HCT116 (cell line): ENCODE results near the gene ZNF619. TPM values are rescaled to one million over a fixed set of nuclear protein-coding genes. Genes with fewer than 3 reads are reported as not detected.
A peak's percentile ranks its signal among the peaks of the same experiment; 100 is the strongest.

Experiments
- ATAC-seq: fragments of 200-7000 bp; cut with Tn5 transposase; 2 replicates; pipeline ENCODE4 v1.9.1; 2020; ENCODE audit warnings: mild to moderate bottlenecking, moderate library complexity
- BruUV-seq: library from RNA; stranded (reverse); fragments of 400-500 nt; replicated peaks from 2 replicates; lab custom pipeline; 2021; lab: Mats Ljungman, UMichigan
- CTCF ChIA-PET: fragments of 300-600 bp; sonication (Branson Sonifier 250); formaldehyde crosslinking; loops from one replicate; lab custom pipeline; 2021; ENCODE audit warnings: antibody characterized with exemption; lab: Charles Lee
- POLR2A ChIA-PET: fragments of 300-600, 350-600 bp; sonication (Branson Sonifier 250); formaldehyde crosslinking; loops from one replicate; lab custom pipeline; 2021; ENCODE audit warnings: antibody characterized with exemption; lab: Charles Lee
- RAD21 ChIA-PET, 2 experiments: fragments of 300-600 bp; sonication (Branson Sonifier 250); formaldehyde crosslinking; loops; one replicate each; lab custom pipeline; 2023; ENCODE audit warnings: low total read pairs in 2 of 2; ENCODE audit not compliant: uncharacterized antibody in 2 of 2, unreplicated experiment in 2 of 2, low non-redundant PET in 1 of 2; lab: Charles Lee
- DNase-seq: peaks from one replicate; pipeline ENCODE4 v3.0.0-alpha.2; 2010; ENCODE audit warnings: low read depth, low spot score
- H2AFZ ChIP-seq: fragments of 200-600 bp; shearing (Covaris generic), sonication (generic); 2 replicates; pipeline ENCODE4 v1.6.1; 2017; ENCODE audit warnings: low read depth, mixed run types, mixed read lengths, antibody characterized with exemption, low read length; ENCODE audit not compliant: poor library complexity, severe bottlenecking
- H3K27ac ChIP-seq: 2 replicates; pipeline ENCODE4 v1.5.1; 2012; ENCODE audit warnings: low read depth, low read length
- H3K27me3 ChIP-seq: fragments of 200-600 bp; sonication (generic); 2 replicates; pipeline ENCODE4 v1.6.1; 2016; ENCODE audit warnings: mixed run types, low read length, mixed read lengths; ENCODE audit not compliant: insufficient read depth
- H3K36me3 ChIP-seq, 2 experiments: fragments of 200-500 bp in 1 of 2; fragments of 200-600 bp in 1 of 2; sonication (Bioruptor generic) in 1 of 2; sonication (generic) in 1 of 2; 2 replicates each; pipeline versions ENCODE4 v1.5.1 to v1.6.1; 2014 to 2016; ENCODE audit warnings: low read length in 2 of 2, inconsistent platforms in 1 of 2, mixed read lengths in 1 of 2, mixed run types in 1 of 2; ENCODE audit not compliant: insufficient read depth in 2 of 2, control insufficient read depth in 1 of 2
- H3K4me1 ChIP-seq, 2 experiments: fragments of 200-600 bp in 1 of 2; sonication (generic) in 1 of 2; 2 replicates each; pipeline versions ENCODE4 v1.5.1 to v1.6.1; 2012 to 2017; ENCODE audit warnings: low read length in 2 of 2, inconsistent platforms in 1 of 2, mild to moderate bottlenecking in 1 of 2, mixed read lengths in 1 of 2, mixed run types in 1 of 2, moderate library complexity in 1 of 2; ENCODE audit not compliant: insufficient read depth in 2 of 2, control insufficient read depth in 1 of 2
- H3K4me2 ChIP-seq: fragments of 200-600 bp; sonication (generic); 2 replicates; pipeline ENCODE4 v1.6.1; 2017; ENCODE audit warnings: mixed run types, low read length, mixed read lengths
- H3K4me3 ChIP-seq, 2 experiments: fragments of 200-600 bp in 1 of 2; sonication (generic) in 1 of 2; replicated peaks in 1 of 2; 2 replicates each; pipeline ENCODE4 v1.5.1; 2011 to 2016; ENCODE audit warnings: low read length in 2 of 2, control low read depth in 1 of 2, low read depth in 1 of 2, mild to moderate bottlenecking in 1 of 2, mixed read lengths in 1 of 2, mixed run types in 1 of 2
- H3K79me2 ChIP-seq: fragments of 200-600 bp; sonication (generic); 2 replicates; pipeline ENCODE4 v1.6.1; 2017; ENCODE audit warnings: mild to moderate bottlenecking, mixed run types, low read length, moderate library complexity, mixed read lengths; ENCODE audit not compliant: insufficient read depth
- H3K9ac ChIP-seq: fragments of 200-600 bp; sonication (generic); 2 replicates; pipeline ENCODE4 v1.6.1; 2016; ENCODE audit warnings: low read length, mixed read lengths
- H3K9me2 ChIP-seq: fragments of 200-600 bp; sonication (generic), shearing (Covaris generic); 2 replicates; pipeline ENCODE4 v1.6.1; 2017; ENCODE audit warnings: mixed run types, mild to moderate bottlenecking, moderate library complexity; ENCODE audit not compliant: insufficient read depth
- H3K9me3 ChIP-seq, 2 experiments: fragments of 200-500 bp in 1 of 2; fragments of 200-600 bp in 1 of 2; sonication (Bioruptor generic) in 1 of 2; sonication (generic) in 1 of 2; 2 replicates each; pipeline ENCODE4 v1.6.1; 2014 to 2017; ENCODE audit warnings: low read length in 2 of 2, mixed read lengths in 2 of 2, inconsistent platforms in 1 of 2, low read depth in 1 of 2, mild to moderate bottlenecking in 1 of 2, mixed run types in 1 of 2, moderate library complexity in 1 of 2; ENCODE audit not compliant: control insufficient read depth in 1 of 2, insufficient read depth in 1 of 2
- H4K20me1 ChIP-seq: fragments of 200-600 bp; sonication (generic), shearing (Covaris generic); 2 replicates; pipeline ENCODE4 v1.6.1; 2017; ENCODE audit warnings: mixed run types, mild to moderate bottlenecking, moderate library complexity; ENCODE audit not compliant: insufficient read depth
- CBX3 ChIP-seq: IDR thresholded peaks from 2 replicates; pipeline ENCODE4 v1.6.1; 2012; ENCODE audit warnings: low read depth
- CEBPB ChIP-seq: IDR thresholded peaks from 2 replicates; pipeline ENCODE4 v1.6.1; 2012; ENCODE audit warnings: low read depth
- EGR1 ChIP-seq: IDR thresholded peaks from 2 replicates; pipeline ENCODE4 v1.6.1; 2012; ENCODE audit warnings: low read depth
- ELF1 ChIP-seq: IDR thresholded peaks from 2 replicates; pipeline ENCODE4 v1.6.1; 2012; ENCODE audit warnings: low read depth, borderline replicate concordance
- EZH2phosphoT487 ChIP-seq: fragments of 200-600 bp; IDR thresholded peaks from 2 replicates; pipeline ENCODE4 v1.6.1; 2018; ENCODE audit warnings: antibody characterized with exemption, borderline replicate concordance
- FOSL1 ChIP-seq: IDR thresholded peaks from 2 replicates; pipeline ENCODE4 v1.6.1; 2012; ENCODE audit warnings: low read depth
- JUND ChIP-seq: IDR thresholded peaks from 2 replicates; pipeline ENCODE4 v1.6.1; 2012
- RAD21 ChIP-seq: IDR thresholded peaks from 2 replicates; pipeline ENCODE4 v1.6.1; 2012; ENCODE audit warnings: low read depth, mild to moderate bottlenecking
- REST ChIP-seq: IDR thresholded peaks from 2 replicates; pipeline ENCODE4 v1.6.1; 2012; ENCODE audit warnings: low read depth
- SIN3A ChIP-seq: IDR thresholded peaks from 2 replicates; pipeline ENCODE4 v1.6.1; 2012; ENCODE audit warnings: low read depth
- SP1 ChIP-seq: IDR thresholded peaks from 2 replicates; pipeline ENCODE4 v1.6.1; 2012; ENCODE audit warnings: low read depth
- SRF ChIP-seq: IDR thresholded peaks from 2 replicates; pipeline ENCODE4 v1.6.1; 2012; ENCODE audit warnings: low read depth
- TCF7L2 ChIP-seq: IDR thresholded peaks from 2 replicates; pipeline ENCODE4 v1.7.0; 2011; ENCODE audit warnings: borderline replicate concordance, inconsistent platforms; ENCODE audit not compliant: insufficient read depth, insufficient read length; ENCODE audit errors: extremely low read depth
- ZFX ChIP-seq: fragments of 450-650 bp; IDR thresholded peaks from 2 replicates; pipeline ENCODE4 v1.6.1; 2017
- ZNF274 ChIP-seq: fragments of 200-500 bp; sonication (Bioruptor generic); IDR thresholded peaks from 2 replicates; pipeline ENCODE4 v1.6.1; 2014; ENCODE audit warnings: mild to moderate bottlenecking, low read depth, low read length, inconsistent platforms
- intact Hi-C: fragments of 100-400 bp; cut with micrococcal nuclease; formaldehyde crosslinking; loops from 2 replicates; pipeline ENCODE4 v1.10.0; 2022
- total RNA-seq: library from RNA; stranded (reverse); gene quantifications from one replicate; pipeline ENCODE4 v1.2.1, GENCODE V29; 2021; ENCODE audit not compliant: unreplicated experiment
- TF ChIP-seq, protein P1 (sequence below): IDR thresholded peaks from 2 replicates; pipeline ENCODE4 v1.6.1; 2012
- TF ChIP-seq, protein P2 (sequence below): IDR thresholded peaks from 2 replicates; pipeline ENCODE4 v1.6.1; 2012
- TF ChIP-seq, protein P3 (sequence below), 3 experiments: fragments of 200-600 bp in 1 of 3; sonication (generic) in 1 of 3; IDR thresholded peaks in 2 of 3; conservative IDR thresholded peaks in 1 of 3; 2 replicates each; pipeline ENCODE4 v1.5.1; 2012 to 2017; ENCODE audit warnings: low read depth in 2 of 3, low read length in 2 of 3, antibody characterized with exemption in 1 of 3, borderline replicate concordance in 1 of 3, control low read depth in 1 of 3, mild to moderate bottlenecking in 1 of 3, mixed read lengths in 1 of 3, mixed run types in 1 of 3, moderate library complexity in 1 of 3; ENCODE audit not compliant: insufficient read depth in 1 of 3
- TF ChIP-seq, protein P4 (sequence below): IDR thresholded peaks from 2 replicates; pipeline ENCODE4 v1.6.1; 2011; ENCODE audit warnings: mild to moderate bottlenecking, low read length, moderate library complexity; ENCODE audit not compliant: insufficient replicate concordance; ENCODE audit errors: extremely low read depth

Gene ZNF619
- total RNA-seq, 1 experiment from 2014 or later: 7.3 TPM

GRCh38 chr3:40524568-40525285, 47.8 kb downstream of the ZNF619 start, which contains the start of gene ZNF621:
Gene ZNF621, plus strand, starts transcription at chr3:40524960. Its CDS starts 881 bp downstream, at chr3:40525841.
- POLR2A ChIA-PET: interaction anchor here (1.0 to 4.2 kb wide), 3 partner anchors 9 to 67 kb away, joined by 7 to 35 read pairs (median 7); partner anchors contain the start of genes RPL14 and ZNF620
- peak within 1 kb of the TSS; percentile 90 for H3K4me2 ChIP-seq
- H3K4me1 ChIP-seq: peaks cover 0 to 18% of the 10 kb centered on the region in 2 experiments; a peak in 1 of 4 replicates
- DNase-seq (peak; percentile 72), ATAC-seq (peak; percentile 97)
- H3K36me3 ChIP-seq: peaks cover 4 to 5% of the 10 kb centered on the region in 2 experiments; a peak in 1 of 4 replicates
- RAD21 ChIA-PET: interaction anchor here (0.8 kb wide), 2 partner anchors 19 kb away, joined by 3 to 4 read pairs; partner anchors contain the start of gene ZNF620 (in 2 of the 2)
- peaks cover 10% of the 10 kb centered on the region for H3K79me2 ChIP-seq
- no peak within 1 kb of the TSS for H2AFZ ChIP-seq
- peak within 1 kb of the TSS; percentile 80 for H3K27ac ChIP-seq
- peak within 1 kb of the TSS; percentile 88 for H3K9ac ChIP-seq
- BruUV-seq: no TSS peak
- intact Hi-C loops: loop anchor here (2.0 kb wide), 1 partner anchor 18 kb away; the partner anchor contains the start of gene ZNF620
- no peaks in the 10 kb centered on the region for H4K20me1 ChIP-seq
- peak within 1 kb of the TSS; percentile 85 to 92 for H3K4me3 ChIP-seq
- CTCF ChIA-PET: interaction anchor here (1.3 kb wide), 1 partner anchor 19 kb away, joined by 5 read pairs; the partner anchor contains the start of gene ZNF620
- no peaks in the 10 kb centered on the region for H3K9me2 ChIP-seq
- no peaks in the 10 kb centered on the region for H3K27me3 ChIP-seq
- H3K9me3 ChIP-seq: no peaks in the 10 kb centered on the region
- TF ChIP-seq CEBPB (no peak), ZNF274 (no peak), JUND (no peak), REST (no peak), ELF1 (peak; percentile 80), EGR1 (no peak), FOSL1 (no peak), SP1 (peak; percentile 54; the same call in 1 of the 2 replicates), SRF (no peak), ZFX (peak; percentile 91), SIN3A (peak; percentile 92), CBX3 (no peak), RAD21 (no peak), TCF7L2 (peak; percentile 69), EZH2phosphoT487 (no peak)
- TF ChIP-seq, protein P1, sequence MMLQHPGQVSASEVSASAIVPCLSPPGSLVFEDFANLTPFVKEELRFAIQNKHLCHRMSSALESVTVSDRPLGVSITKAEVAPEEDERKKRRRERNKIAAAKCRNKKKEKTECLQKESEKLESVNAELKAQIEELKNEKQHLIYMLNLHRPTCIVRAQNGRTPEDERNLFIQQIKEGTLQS: no peak
- TF ChIP-seq, protein P2, sequence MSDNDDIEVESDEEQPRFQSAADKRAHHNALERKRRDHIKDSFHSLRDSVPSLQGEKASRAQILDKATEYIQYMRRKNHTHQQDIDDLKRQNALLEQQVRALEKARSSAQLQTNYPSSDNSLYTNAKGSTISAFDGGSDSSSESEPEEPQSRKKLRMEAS: peak; percentile 95
- TF ChIP-seq, protein P3, sequence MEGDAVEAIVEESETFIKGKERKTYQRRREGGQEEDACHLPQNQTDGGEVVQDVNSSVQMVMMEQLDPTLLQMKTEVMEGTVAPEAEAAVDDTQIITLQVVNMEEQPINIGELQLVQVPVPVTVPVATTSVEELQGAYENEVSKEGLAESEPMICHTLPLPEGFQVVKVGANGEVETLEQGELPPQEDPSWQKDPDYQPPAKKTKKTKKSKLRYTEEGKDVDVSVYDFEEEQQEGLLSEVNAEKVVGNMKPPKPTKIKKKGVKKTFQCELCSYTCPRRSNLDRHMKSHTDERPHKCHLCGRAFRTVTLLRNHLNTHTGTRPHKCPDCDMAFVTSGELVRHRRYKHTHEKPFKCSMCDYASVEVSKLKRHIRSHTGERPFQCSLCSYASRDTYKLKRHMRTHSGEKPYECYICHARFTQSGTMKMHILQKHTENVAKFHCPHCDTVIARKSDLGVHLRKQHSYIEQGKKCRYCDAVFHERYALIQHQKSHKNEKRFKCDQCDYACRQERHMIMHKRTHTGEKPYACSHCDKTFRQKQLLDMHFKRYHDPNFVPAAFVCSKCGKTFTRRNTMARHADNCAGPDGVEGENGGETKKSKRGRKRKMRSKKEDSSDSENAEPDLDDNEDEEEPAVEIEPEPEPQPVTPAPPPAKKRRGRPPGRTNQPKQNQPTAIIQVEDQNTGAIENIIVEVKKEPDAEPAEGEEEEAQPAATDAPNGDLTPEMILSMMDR (IDR thresholded peaks at IDR 0.05 in 2 of 3, conservative IDR thresholded peaks at IDR 0.05 in 1 of 3; ENCODE audit: borderline replicate concordance in 1 of 3, insufficient read depth in 1 of 3, low read depth in 2 of 3, low read length in 2 of 3): no peak
- TF ChIP-seq, protein P4, sequence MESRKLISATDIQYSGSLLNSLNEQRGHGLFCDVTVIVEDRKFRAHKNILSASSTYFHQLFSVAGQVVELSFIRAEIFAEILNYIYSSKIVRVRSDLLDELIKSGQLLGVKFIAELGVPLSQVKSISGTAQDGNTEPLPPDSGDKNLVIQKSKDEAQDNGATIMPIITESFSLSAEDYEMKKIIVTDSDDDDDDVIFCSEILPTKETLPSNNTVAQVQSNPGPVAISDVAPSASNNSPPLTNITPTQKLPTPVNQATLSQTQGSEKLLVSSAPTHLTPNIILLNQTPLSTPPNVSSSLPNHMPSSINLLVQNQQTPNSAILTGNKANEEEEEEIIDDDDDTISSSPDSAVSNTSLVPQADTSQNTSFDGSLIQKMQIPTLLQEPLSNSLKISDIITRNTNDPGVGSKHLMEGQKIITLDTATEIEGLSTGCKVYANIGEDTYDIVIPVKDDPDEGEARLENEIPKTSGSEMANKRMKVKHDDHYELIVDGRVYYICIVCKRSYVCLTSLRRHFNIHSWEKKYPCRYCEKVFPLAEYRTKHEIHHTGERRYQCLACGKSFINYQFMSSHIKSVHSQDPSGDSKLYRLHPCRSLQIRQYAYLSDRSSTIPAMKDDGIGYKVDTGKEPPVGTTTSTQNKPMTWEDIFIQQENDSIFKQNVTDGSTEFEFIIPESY: no peak
